IPS-NIHi11 (cell line): Measurements from ENCODE around the gene VSIG10.

ENCODE experiments used
- DNase-seq: peaks from one replicate; pipeline ENCODE4 v3.0.0; 2012; ENCODE audit warnings: mixed read lengths, low spot score

Gene VSIG10

GRCh38 chr12:118059341-118060191 lies 44.2 kb downstream of the VSIG10 start:
- DNase-seq = no peak

GRCh38 chr12:118058881-118059280 lies 44.9 kb downstream of the VSIG10 start:
- no peak for DNase-seq

DNA sequence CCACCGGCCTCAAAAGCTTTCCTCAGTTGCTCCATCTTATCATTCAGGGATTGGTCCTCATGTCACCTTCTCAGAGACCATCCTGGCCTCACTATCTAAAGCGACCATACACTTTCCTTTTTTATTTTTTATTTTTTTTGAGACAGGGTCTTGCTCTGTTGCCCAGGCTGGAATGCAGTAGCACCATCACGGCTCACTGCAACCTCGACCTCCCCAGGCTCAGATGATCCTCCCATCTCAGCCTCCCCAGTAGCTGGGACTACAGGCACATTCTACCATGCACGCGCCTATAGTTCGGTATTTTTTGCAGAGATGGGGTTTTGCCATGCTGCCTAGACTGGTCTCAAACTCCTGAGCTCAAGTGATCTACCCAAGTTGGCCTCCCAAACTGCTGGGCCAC lies 45.6 kb downstream of the VSIG10 start:
- no peak for DNase-seq

DNA sequence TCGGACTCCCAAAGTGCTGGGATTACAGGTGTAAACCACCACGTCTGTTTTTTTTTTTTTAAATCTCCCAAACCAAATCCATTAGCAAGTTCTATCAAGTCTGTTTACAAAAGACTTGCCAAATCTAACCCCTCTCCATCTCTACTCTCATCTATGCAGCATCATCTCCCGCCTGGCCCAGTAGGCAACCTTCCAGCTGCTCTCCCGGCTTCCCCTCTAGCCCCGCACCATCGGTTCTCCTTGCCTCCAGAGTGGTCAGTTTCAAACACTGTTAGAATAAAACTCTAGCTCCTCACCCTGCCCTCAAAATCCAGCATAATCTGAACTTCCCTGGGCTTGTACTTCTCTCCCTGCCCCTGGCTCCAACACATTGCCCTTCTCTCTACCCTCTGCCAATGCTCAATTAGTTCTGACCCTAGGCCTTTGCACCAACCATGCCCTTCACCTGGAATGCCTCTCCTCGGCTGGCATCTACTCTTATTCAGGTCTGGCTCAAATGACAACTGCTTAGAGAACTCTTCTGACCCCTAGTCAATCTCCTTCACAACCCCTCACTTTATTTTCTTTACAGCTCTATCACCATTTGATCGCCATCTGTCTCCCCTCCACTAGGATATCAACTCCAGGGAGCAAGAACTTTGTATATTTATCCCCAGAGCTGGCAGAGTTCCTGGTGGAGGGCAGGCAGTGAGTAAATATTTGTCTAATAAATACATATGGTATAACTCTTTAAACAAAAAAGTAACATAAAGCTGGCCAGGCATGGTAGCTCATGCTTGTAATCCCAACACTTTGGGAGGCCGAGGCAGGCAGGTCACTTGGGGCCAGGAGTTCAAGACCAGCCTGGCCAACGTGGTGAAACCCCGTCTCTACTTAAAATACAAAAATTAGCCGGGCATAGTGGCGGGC lies 47.7 kb downstream of the VSIG10 start:
- DNase-seq = no peak

- DNase-seq = peak; percentile 50
These were observed 48.7 kb downstream of the VSIG10 start for GRCh38 chr12:118055144-118055557.

- no peak for DNase-seq
These were observed 50.5 kb downstream of the VSIG10 start for GRCh38 chr12:118053071-118053985.

DNA sequence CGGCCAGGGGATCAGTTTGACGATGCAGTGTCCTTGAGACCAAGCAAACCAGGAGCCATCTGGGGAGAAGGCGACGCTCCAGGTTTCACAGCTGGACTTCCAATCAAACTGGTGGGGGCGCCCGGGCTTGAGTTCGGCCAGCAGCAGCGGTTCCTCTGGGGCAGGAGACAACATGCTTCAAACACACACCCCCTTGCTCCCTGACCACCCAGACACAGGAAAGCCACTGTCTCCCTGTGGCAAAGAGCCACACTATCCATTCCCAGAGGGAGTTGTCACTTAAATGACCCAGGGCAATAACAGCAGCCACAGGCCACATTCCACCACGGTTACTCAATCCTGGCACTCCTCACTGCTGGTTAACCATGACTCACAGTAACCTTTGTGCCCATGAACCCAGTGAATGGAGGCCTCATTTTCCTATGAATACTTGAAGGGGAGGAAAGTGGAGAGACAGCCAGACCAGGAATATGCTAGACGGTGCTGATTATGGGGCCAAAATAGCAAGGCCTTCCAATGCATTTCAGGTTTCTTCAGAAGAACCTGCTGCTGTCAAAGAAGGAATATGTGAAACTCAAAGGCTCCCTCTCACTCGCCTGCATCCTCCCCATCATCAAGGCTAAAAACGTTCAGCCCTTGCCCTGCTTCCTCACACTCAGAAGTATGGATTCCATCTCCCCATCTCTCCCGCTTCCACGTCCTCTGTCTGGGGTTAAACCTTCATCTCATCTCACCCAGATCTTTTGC lies 51.3 kb downstream of the VSIG10 start:
- peak; percentile 55 for DNase-seq

- no peak for DNase-seq
These were observed 52.6 kb downstream of the VSIG10 start for GRCh38 chr12:118050972-118051910.

GRCh38 chr12:118046430-118046829 lies 57.4 kb downstream of the VSIG10 start:
- no peak for DNase-seq

DNA sequence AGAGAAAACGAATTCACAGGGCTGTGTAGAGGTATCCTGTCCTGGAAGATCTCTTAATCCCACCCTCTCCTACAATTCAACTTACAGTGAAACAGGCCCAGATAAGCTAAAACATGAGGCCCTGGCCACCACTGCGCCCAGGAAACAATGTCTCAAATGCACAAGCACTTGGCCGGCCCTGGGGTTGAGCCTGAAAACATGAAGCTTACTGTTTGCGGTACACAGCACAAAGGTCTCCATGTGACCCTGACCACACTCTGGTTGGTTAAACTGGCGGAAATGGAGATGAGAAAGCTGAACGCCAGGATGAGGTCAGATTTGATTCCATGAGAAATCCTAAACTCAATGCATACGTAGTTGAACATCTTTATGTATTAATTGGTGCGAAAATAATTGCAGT lies 59.2 kb downstream of the VSIG10 start:
- DNase-seq = no peak

DNA sequence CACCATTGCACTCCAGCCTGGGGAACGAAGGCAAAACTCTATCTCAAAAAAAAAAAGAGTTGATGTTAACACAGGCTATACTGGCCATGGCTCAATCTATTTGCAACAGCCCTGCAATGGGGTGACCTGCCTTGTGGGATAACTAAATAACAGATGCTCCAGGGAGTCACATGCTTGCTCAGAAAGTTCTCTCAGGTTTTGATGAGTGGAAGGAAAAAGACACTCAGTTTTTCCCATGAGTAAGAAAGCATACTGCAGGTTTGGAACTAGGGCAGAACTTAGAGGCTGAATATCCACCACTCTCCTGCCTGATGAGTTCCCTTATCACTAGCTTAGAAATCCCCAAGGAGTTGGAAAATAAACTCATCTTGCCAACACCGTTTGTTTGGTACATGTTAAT lies 59.7 kb downstream of the VSIG10 start:
- DNase-seq = no peak

DNA sequence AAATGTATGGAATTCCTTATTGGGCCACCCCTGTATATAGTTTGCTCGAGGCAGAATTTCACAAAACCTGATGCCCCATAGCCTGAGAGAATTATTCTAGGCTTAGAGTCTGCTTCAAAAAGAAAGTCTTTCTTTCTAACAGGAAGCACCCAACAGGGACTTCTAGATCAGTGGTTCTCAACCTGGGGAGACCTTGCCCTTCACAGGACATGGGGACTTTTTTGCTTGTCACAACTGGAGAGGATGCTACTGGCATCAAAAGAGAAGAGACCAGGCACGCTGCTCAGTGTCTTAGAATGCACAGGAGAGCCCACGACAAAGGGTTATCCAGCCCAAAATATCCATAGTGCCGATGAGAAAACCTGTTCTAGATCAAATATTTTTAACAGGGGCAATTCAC lies 61.7 kb downstream of the VSIG10 start:
- DNase-seq = no peak

- DNase-seq = no peak
These were observed 65.7 kb downstream of the VSIG10 start for GRCh38 chr12:118038137-118038536.

DNA sequence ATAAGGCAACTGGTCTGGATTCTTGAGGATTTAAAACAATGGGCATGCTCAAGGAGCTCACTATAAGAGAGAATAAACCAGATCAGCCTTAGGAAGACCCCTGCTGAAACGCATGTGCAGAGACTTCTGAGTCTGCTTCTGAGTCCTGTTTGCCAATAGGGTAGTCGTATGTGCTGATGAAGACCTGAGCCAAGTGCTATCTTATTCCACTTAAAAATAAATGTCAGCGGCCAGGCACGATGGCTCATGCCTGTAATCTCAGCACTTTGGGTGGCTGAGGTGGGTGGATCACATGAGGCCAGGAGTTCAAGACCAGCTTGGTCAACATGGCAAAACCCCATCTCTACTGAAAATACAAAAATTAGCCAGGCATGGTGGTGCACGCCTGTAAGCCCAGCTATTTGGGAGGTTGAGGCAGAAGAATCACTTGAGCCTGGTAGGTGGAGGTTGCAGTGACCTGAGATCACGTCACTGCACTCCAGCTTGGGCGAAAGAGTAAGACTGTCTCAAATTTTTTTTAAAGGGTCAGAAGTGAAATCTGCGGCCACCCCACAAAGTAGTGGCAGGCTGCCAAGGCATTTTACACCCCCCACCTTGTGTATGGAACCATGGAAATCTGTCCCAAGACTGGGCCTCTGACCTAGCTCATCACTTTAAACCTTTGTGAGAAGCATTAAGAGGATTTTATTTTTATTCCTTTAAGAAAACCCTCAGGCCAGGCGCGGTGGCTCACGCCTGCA lies 67.0 kb downstream of the VSIG10 start:
- DNase-seq = no peak

GRCh38 chr12:118035190-118036041 lies 68.4 kb downstream of the VSIG10 start:
- DNase-seq = no peak

GRCh38 chr12:118034429-118035189 lies 69.2 kb downstream of the VSIG10 start:
- DNase-seq = peak; percentile 24

- DNase-seq = no peak
These were observed 69.9 kb downstream of the VSIG10 start for GRCh38 chr12:118033902-118034301.

GRCh38 chr12:118033323-118033722 lies 70.5 kb downstream of the VSIG10 start:
- DNase-seq = no peak
